ENCODE measurements around the gene STK32C.

DNA sequence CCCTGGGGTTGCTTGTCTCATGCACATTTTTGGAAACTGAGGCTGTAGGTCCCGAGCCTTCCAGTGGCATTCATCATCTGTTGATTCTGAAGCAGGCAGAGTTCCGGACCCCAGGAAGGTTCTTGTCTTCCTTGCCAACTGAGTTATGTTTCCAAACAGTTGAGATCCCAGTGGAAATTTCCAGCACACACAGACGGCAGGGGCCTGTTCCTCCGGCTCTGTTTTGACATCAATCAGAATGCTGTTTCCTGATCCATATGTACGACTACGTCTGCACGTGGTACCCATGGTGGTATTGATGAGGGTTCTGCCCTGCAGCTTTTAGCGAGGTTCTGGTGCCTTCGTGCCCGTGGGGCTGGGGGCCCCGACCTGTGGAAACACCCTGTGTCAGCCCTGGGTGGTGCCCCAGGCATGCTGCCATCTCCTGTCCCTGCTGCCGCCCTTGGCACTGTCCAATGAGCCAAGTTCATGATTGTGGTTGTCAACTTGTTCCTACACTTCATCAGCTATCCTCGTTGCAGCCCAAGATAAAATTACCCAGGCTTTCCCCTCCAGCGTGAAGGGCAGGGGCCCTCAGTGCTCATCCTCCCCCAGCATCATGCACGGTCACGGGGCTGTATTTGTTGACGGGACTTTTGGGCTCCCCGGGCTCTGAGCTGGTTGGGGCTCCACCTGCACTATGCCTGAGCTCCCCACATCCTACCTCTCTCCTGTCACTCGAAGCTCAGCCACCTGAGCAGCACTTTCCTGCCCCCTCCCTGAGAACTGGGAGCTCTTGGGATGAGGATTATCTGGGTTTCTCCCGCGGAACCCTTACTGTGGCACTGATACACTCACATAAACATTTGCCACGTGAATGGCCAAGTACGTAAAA, 128.8 kb downstream of the STK32C start:
- TF ChIP-seq, protein P1, sequence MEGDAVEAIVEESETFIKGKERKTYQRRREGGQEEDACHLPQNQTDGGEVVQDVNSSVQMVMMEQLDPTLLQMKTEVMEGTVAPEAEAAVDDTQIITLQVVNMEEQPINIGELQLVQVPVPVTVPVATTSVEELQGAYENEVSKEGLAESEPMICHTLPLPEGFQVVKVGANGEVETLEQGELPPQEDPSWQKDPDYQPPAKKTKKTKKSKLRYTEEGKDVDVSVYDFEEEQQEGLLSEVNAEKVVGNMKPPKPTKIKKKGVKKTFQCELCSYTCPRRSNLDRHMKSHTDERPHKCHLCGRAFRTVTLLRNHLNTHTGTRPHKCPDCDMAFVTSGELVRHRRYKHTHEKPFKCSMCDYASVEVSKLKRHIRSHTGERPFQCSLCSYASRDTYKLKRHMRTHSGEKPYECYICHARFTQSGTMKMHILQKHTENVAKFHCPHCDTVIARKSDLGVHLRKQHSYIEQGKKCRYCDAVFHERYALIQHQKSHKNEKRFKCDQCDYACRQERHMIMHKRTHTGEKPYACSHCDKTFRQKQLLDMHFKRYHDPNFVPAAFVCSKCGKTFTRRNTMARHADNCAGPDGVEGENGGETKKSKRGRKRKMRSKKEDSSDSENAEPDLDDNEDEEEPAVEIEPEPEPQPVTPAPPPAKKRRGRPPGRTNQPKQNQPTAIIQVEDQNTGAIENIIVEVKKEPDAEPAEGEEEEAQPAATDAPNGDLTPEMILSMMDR (IDR thresholded peaks at IDR 0.05), result no peak
- no peak for TF ChIP-seq EZH2 (IDR thresholded peaks at IDR 0.05; ENCODE audit: borderline replicate concordance, insufficient read depth, low read depth, low read length, poor library complexity, severe bottlenecking)

All from B cell (primary cell).